Stomach (tissue), 9 donors: ENCODE data around the gene BBIP1. TPM values are rescaled to one million over a fixed set of nuclear protein-coding genes. Genes with fewer than 3 reads are reported as not detected.

ENCODE experiments used
- DNase-seq, 2 donors: peaks; one replicate each; pipeline versions ENCODE4 v3.0.0 to v3.0.0-alpha.2; 2013 to 2019
- H3K27ac ChIP-seq, 5 donors: fragments of 200-600 bp in 4 of 5; sonication (generic) in 4 of 5; one replicate each; pipeline ENCODE4 v1.5.1; 2013 to 2019; ENCODE audit warnings: mild to moderate bottlenecking in 1 of 5, moderate library complexity in 1 of 5
- H3K27me3 ChIP-seq, 3 donors: fragments of 200-600 bp; sonication (generic); one replicate each; pipeline ENCODE4 v1.5.1; 2017 to 2019; ENCODE audit warnings: mixed run types in 1 of 3
- H3K36me3 ChIP-seq, 4 donors: fragments of 200-600 bp; sonication (generic); 1 replicate in 3 of 4; 2 replicates in 1 of 4; pipeline ENCODE4 v1.5.1; 2016 to 2019
- H3K4me1 ChIP-seq, 4 donors: fragments of 200-600 bp; sonication (generic); one replicate each; pipeline ENCODE4 v1.5.1; 2016 to 2019
- H3K4me3 ChIP-seq, 4 donors: fragments of 200-600 bp; sonication (generic) in 3 of 4; one replicate each; pipeline ENCODE4 v1.5.1; 2016 to 2019; ENCODE audit warnings: mild to moderate bottlenecking in 1 of 4
- H3K9me3 ChIP-seq, 4 donors: fragments of 200-600 bp; sonication (generic); one replicate each; pipeline ENCODE4 v1.5.1; 2016 to 2019
- CTCF ChIP-seq, 7 experiments: fragments of 450-650 bp in 4 of 7; fragments of 200-600 bp in 3 of 7; sonication (generic) in 3 of 7; IDR thresholded peaks; one replicate each; pipeline ENCODE4 v1.5.1; 2016 to 2019; ENCODE audit warnings: antibody characterized with exemption in 7 of 7, control low read depth in 2 of 7, mild to moderate bottlenecking in 1 of 7
- EP300 ChIP-seq: sonication (generic); formaldehyde crosslinking; IDR thresholded peaks from one replicate; pipeline ENCODE4 v1.6.1; 2017; ENCODE audit warnings: antibody characterized with exemption
- POLR2A ChIP-seq, 4 donors: fragments of 450-650 bp; IDR thresholded peaks; one replicate each; pipeline ENCODE4 v1.6.1; 2016; ENCODE audit warnings: antibody characterized with exemption in 4 of 4, control low read depth in 2 of 4, mild to moderate bottlenecking in 1 of 4, moderate library complexity in 1 of 4
- POLR2AphosphoS5 ChIP-seq, 3 donors: sonication (generic); formaldehyde crosslinking; IDR thresholded peaks; one replicate each; pipeline ENCODE4 v1.6.1; 2016; ENCODE audit warnings: antibody characterized with exemption in 3 of 3
- WGBS, 5 donors: extraction: QIAGEN DNeasy Blood & Tissue Kit in 3 of 5; methylation state at CpG; one replicate each; pipeline versions ENCODE4 v1.1.5 to v1.1.7; 2013 to 2018; 5-methylcytosine and 5-hydroxymethylcytosine counted together
- intact Hi-C: fragments of 100-400 bp; cut with DNase I; formaldehyde crosslinking; loops from one replicate; pipeline ENCODE4 v1.15.1; 2023; ENCODE audit warnings: low total_unique reads
- polyA plus RNA-seq, 3 donors: library from polyadenylated mRNA; stranded (reverse); fragments of 200-250 nt; gene quantifications; one replicate each; pipeline ENCODE4 v1.2.3, GENCODE V29; 2013
- total RNA-seq, 5 donors: library from RNA; depleted of rRNA; stranded (reverse); fragments of >200 nt; gene quantifications; one replicate each; pipeline versions ENCODE4 v1.1.0 to v1.2.3, GENCODE V29; 2014 to 2016
- donor health status: healthy with polysubstance abuse.
- donor health status: Bipolar disorder and iron deficiency.
- donor health status: healthy.

Gene BBIP1
- total and polyA plus RNA-seq, 8 donors: 0.58 to 125 (median 24.4) TPM

GRCh38 chr10:110898391-110898790 lies 20.6 kb downstream of the BBIP1 start:
- peaks cover 25 to 90% (median 82%) of the 10 kb centered on the region in 4 donors for H3K36me3 ChIP-seq
- intact Hi-C loops: loop anchor here (10.0 kb wide), 1 partner anchor 94 kb away; no protein-coding TSS in a partner anchor

GRCh38 chr10:110897184-110897583 lies 21.8 kb downstream of the BBIP1 start:
- intact Hi-C loops: loop anchor here (10.0 kb wide), 1 partner anchor 92 kb away; no protein-coding TSS in a partner anchor
- 66 to 81% (median 76%) methylated on average over 1 of the region's 1 CpG for WGBS, 5 donors
- Histone ChIP-seq H3K27me3 (no peaks in the 10 kb centered on the region), H3K27ac (no peak overlapping the region), H3K4me1 (peaks cover 0 to 58% (median 34%) of the 10 kb centered on the region in 4 donors), H3K4me3 (no peak overlapping the region), H3K36me3 (peaks cover 28 to 95% (median 87%) of the 10 kb centered on the region in 4 donors), H3K9me3 (no peaks in the 10 kb centered on the region)
- no peak for DNase-seq
- TF ChIP-seq EP300 (no peak), POLR2A (IDR thresholded peaks at IDR 0.05) (no peak), CTCF (IDR thresholded peaks at IDR 0.05) (no peak), POLR2AphosphoS5 (IDR thresholded peaks at IDR 0.05) (no peak)

More at GRCh38 chr10:110898391-110898790, 20.6 kb downstream of the BBIP1 start:
- Histone ChIP-seq H3K27me3 (no peaks in the 10 kb centered on the region), H3K4me3 (no peak overlapping the region), H3K27ac (no peak overlapping the region), H3K4me1 (peaks cover 0 to 55% (median 30%) of the 10 kb centered on the region in 4 donors), H3K9me3 (no peaks in the 10 kb centered on the region)
- no peak for TF ChIP-seq POLR2A (IDR thresholded peaks at IDR 0.05)
- no peak for TF ChIP-seq POLR2AphosphoS5 (IDR thresholded peaks at IDR 0.05)
- TF ChIP-seq CTCF (IDR thresholded peaks at IDR 0.05): no peak
- no peak for TF ChIP-seq EP300
- no peak for DNase-seq

- WGBS, 5 donors: 11 to 26% (median 16%) methylated on average over 4 of the region's 4 CpGs
- intact Hi-C loops: loop anchor here (10.0 kb wide), 1 partner anchor 89 kb away; no protein-coding TSS in a partner anchor
- H3K4me1 ChIP-seq: peaks cover 0 to 77% (median 38%) of the 10 kb centered on the region in 4 donors
- peaks cover 18 to 95% (median 86%) of the 10 kb centered on the region in 4 donors for H3K36me3 ChIP-seq
- H3K9me3 ChIP-seq: no peaks in the 10 kb centered on the region
- TF ChIP-seq POLR2AphosphoS5 (IDR thresholded peaks at IDR 0.05) (peak in 2 of 3 donors; percentile 6 to 8), POLR2A (IDR thresholded peaks at IDR 0.05) (no peak), CTCF (IDR thresholded peaks at IDR 0.05) (peak in 4 of 7 experiments; percentile 36 to 66 (median 54)), EP300 (no peak)
- no peak overlapping the region for H3K4me3 ChIP-seq
- H3K27me3 ChIP-seq: no peaks in the 10 kb centered on the region
- DNase-seq: peak in 1 of 2 donors; percentile 66
- no peak overlapping the region for H3K27ac ChIP-seq
These were observed 25.3 kb downstream of the BBIP1 start for GRCh38 chr10:110893559-110894179.

GRCh38 chr10:110892602-110893288 lies 26.2 kb downstream of the BBIP1 start:
- Histone ChIP-seq H3K36me3 (peaks cover 18 to 95% (median 85%) of the 10 kb centered on the region in 4 donors), H3K4me1 (peaks cover 0 to 83% (median 38%) of the 10 kb centered on the region in 4 donors), H3K27me3 (no peaks in the 10 kb centered on the region), H3K9me3 (no peaks in the 10 kb centered on the region), H3K27ac (peak overlapping the region in 1 of 5 donors; percentile 5), H3K4me3 (no peak overlapping the region)
- intact Hi-C loops: loop anchor here (10.0 kb wide), 1 partner anchor 88 kb away; no protein-coding TSS in a partner anchor
- no peak for DNase-seq
- no peak for TF ChIP-seq EP300
- TF ChIP-seq POLR2A (IDR thresholded peaks at IDR 0.05): no peak
- TF ChIP-seq POLR2AphosphoS5 (IDR thresholded peaks at IDR 0.05): no peak
- TF ChIP-seq CTCF (IDR thresholded peaks at IDR 0.05): no peak
- 65 to 80% (median 72%) methylated on average over 3 of the region's 3 CpGs for WGBS, 5 donors
